Right lobe of liver (tissue), 6 donors: Measurements from ENCODE around the gene SHOC2. TPM values are rescaled to one million over a fixed set of nuclear protein-coding genes. Genes with fewer than 3 reads are reported as not detected.

Experiments
- ATAC-seq, 4 donors: fragments of 200-7000 bp; cut with Tn5 transposase; one replicate each; pipeline ENCODE4 v1.9.1; 2020; ENCODE audit warnings: mild to moderate bottlenecking in 4 of 4, moderate library complexity in 4 of 4
- DNase-seq, 3 donors: peaks; one replicate each; pipeline ENCODE4 v3.0.0-alpha.2; 2020
- H3K27ac ChIP-seq, 3 donors: fragments of 200-600 bp; one replicate each; pipeline ENCODE4 v1.8.0; 2022
- H3K27me3 ChIP-seq, 2 donors: fragments of 200-600 bp; one replicate each; pipeline ENCODE4 v1.8.0; 2022
- H3K36me3 ChIP-seq, 4 donors: fragments of 200-600 bp; sonication (generic) in 1 of 4; one replicate each; pipeline versions ENCODE4 v1.5.1 to v1.8.0; 2017 to 2022; ENCODE audit warnings: control low read depth in 1 of 4
- H3K4me1 ChIP-seq, 4 donors: fragments of 200-600 bp; sonication (generic) in 1 of 4; one replicate each; pipeline versions ENCODE4 v1.5.1 to v1.8.0; 2017 to 2022; ENCODE audit warnings: control low read depth in 1 of 4
- H3K4me3 ChIP-seq, 3 donors: fragments of 200-600 bp; one replicate each; pipeline ENCODE4 v1.8.0; 2022
- H3K9me3 ChIP-seq, 4 donors: fragments of 200-600 bp; sonication (generic) in 1 of 4; one replicate each; pipeline versions ENCODE4 v1.5.1 to v1.8.0; 2017 to 2022; ENCODE audit warnings: control low read depth in 1 of 4
- CTCF ChIP-seq, 4 donors: fragments of 200-600 bp in 3 of 4; fragments of 450-650 bp in 1 of 4; IDR thresholded peaks; one replicate each; pipeline versions ENCODE4 v1.5.1 to v1.8.0; 2016 to 2022; ENCODE audit warnings: antibody characterized with exemption in 4 of 4, mild to moderate bottlenecking in 2 of 4
- POLR2A ChIP-seq: fragments of 450-650 bp; IDR thresholded peaks from one replicate; pipeline ENCODE4 v1.6.1; 2017; ENCODE audit warnings: antibody characterized with exemption, mild to moderate bottlenecking
- WGBS: methylation state at CpG from one replicate; pipeline ENCODE4 v1.1.6; 2018; ENCODE audit warnings: low coverage, low lambda C conversion rate; ENCODE audit not compliant: insufficient coverage; ENCODE audit errors: missing lambda C conversion rate; 5-methylcytosine and 5-hydroxymethylcytosine counted together
- intact Hi-C, 2 donors: fragments of 100-400 bp; cut with DNase I; formaldehyde crosslinking; loops; one replicate each; pipeline versions ENCODE4 v1.11.2 to v1.14.1; 2022
- microRNA counts: library from miRNA; unstranded; fragments of <30 nt; microRNA quantifications from one replicate; lab custom pipeline; 2016
- microRNA-seq, 2 donors: library from miRNA; unstranded; fragments of <30 nt; microRNA quantifications; one replicate each; pipeline ENCODE4, GENCODE V29; 2019 to 2020
- small RNA-seq, 2 experiments: library from RNA; depleted of rRNA; stranded (forward); fragments of <200 nt; gene quantifications; one replicate each; pipeline ENCODE3, GENCODE V24; 2016
- total RNA-seq, 6 experiments: library from RNA; depleted of rRNA in 2 of 6; stranded (reverse); fragments of >200 nt in 2 of 6; fragmentation: NEBNext Ultra II Directional in 3 of 6; extraction: Animal tissue kit (Norgen Biotek cat#: 25700) in 3 of 6; gene quantifications; one replicate each; pipeline versions ENCODE4 v1.1.0 to v1.2.4, GENCODE V29; 2016 to 2023
- donor health status: DM: no; HTN: yes; CAD: no.
- donor health status: DM: no; HTN: no; CAD: no.
- donor health status: DM: no; HTN: no; CAD: no.
- donor health status: DM: no; HTN: yes; CAD: no.
- donor health status: DM: no; HTN: yes; CAD: no.

The SHOC2 gene
- total RNA-seq, 6 experiments from 2014 or later = 16.0 to 28.6 (median 22.2) TPM

- Histone ChIP-seq H3K27me3 (no peaks in the 10 kb centered on the region), H3K4me1 (no peaks in the 10 kb centered on the region), H3K9me3 (peaks cover 0 to 6% (median 0%) of the 10 kb centered on the region in 4 donors), H3K27ac (no peak overlapping the region), H3K4me3 (no peak overlapping the region), H3K36me3 (no peaks in the 10 kb centered on the region)
- 51% methylated on average over 2 of the region's 2 CpGs for WGBS
- ATAC-seq (no peak), DNase-seq (no peak)
- TF ChIP-seq POLR2A (no peak), CTCF (IDR thresholded peaks at IDR 0.05) (no peak)
- intact Hi-C loops = no loop called here
These were observed 120.1 kb downstream of the SHOC2 start for GRCh38 chr10:111039522-111039921.

GRCh38 chr10:111057006-111057405, 137.6 kb downstream of the SHOC2 start:
- DNase-seq (no peak), ATAC-seq (no peak)
- Histone ChIP-seq H3K36me3 (no peaks in the 10 kb centered on the region), H3K27ac (no peak overlapping the region), H3K9me3 (no peaks in the 10 kb centered on the region), H3K27me3 (no peaks in the 10 kb centered on the region), H3K4me1 (no peaks in the 10 kb centered on the region), H3K4me3 (no peak overlapping the region)
- 13% methylated on average over 1 of the region's 1 CpG for WGBS
- intact Hi-C loops = no loop called here
- no peak for TF ChIP-seq CTCF (IDR thresholded peaks at IDR 0.05)
- no peak for TF ChIP-seq POLR2A

MicroRNA genes within 50 kb of the gene (microRNA counts, 767-probe panel; counts per million panel counts)
- 237 counts per million for microRNA hsa-miR-548e (lab: Ali Mortazavi, UCI)

Small RNA genes within 50 kb of the gene (microRNA-seq; reads per million reads assigned to microRNA genes)
- 0 to 2.3 reads per million in 2 donors for gene MIR548E

Small RNA genes within 50 kb of the gene (small RNA-seq; reads per million reads assigned to genes)
- gene MIR548E = 1.3 to 1.9 reads per million in 2 experiments

Other genes with a start within 250 kb of the SHOC2 start
- gene PDCD4, start 47.7 kb upstream of the SHOC2 start, total RNA-seq = 100 to 1,000 TPM in 1 of 6 experiments, 10 to 100 TPM in 5; 10.8 to 105 (median 32.5) TPM
- 10 to 100 TPM in 5 of 6 experiments, 1 to 10 TPM in 1; 9.4 to 15.7 (median 11.5) TPM for gene BBIP1, start 424 bp upstream of the SHOC2 start, total RNA-seq
- under 1 TPM; 0.22 to 0.99 (median 0.51) TPM for gene ADRA2A, start 157.4 kb downstream of the SHOC2 start, total RNA-seq